Measurements from ENCODE around the gene RAP2A. TPM values are rescaled to one million over a fixed set of nuclear protein-coding genes. Genes with fewer than 3 reads are reported as not detected.

RAP2A gene
- total RNA-seq, 1 donor from 2014 or later: 70.9 TPM

DNA sequence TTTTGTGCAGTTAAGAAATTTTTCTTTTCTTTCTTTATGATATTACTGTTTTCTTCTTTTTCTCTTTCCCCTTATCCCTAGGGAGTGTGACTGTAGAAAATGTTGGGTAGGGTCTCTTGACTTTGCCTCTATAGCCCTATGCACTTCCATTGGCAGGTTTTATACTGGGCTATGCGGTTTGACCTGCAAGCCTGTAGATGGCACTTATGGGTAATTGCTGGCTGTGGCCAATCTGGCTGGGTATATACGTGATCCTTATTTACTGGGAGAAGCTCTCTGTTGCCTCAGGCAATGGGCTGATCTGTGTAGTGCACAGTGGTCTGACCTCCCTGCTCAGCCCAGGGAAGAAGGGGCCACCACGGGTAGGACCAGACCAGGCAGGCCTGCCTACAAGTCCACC, 78.8 kb downstream of the RAP2A start:
- Mint-ChIP-seq H3K27ac (no peak overlapping the region), H3K4me1 (no peaks in the 10 kb centered on the region), H3K4me3 (no peak overlapping the region), H3K27me3 (ENCODE audit: insufficient read depth, low read depth) (peaks cover 2% of the 10 kb centered on the region), H3K36me3 (no peaks in the 10 kb centered on the region), H3K9me3 (peaks cover 28% of the 10 kb centered on the region)
- no peaks in the 10 kb centered on the region for H4K20me1 ChIP-seq (ENCODE audit: low read depth)
- no peaks in the 10 kb centered on the region for H3K79me2 ChIP-seq (ENCODE audit: low read depth)
- H3K9me3 ChIP-seq (ENCODE audit: low read depth): no peaks in the 10 kb centered on the region
- no peaks in the 10 kb centered on the region for H3K27me3 ChIP-seq
- H3K36me3 ChIP-seq: no peaks in the 10 kb centered on the region
- no peak for DNase-seq (ENCODE audit: low spot score)
- TF ChIP-seq, protein P1, sequence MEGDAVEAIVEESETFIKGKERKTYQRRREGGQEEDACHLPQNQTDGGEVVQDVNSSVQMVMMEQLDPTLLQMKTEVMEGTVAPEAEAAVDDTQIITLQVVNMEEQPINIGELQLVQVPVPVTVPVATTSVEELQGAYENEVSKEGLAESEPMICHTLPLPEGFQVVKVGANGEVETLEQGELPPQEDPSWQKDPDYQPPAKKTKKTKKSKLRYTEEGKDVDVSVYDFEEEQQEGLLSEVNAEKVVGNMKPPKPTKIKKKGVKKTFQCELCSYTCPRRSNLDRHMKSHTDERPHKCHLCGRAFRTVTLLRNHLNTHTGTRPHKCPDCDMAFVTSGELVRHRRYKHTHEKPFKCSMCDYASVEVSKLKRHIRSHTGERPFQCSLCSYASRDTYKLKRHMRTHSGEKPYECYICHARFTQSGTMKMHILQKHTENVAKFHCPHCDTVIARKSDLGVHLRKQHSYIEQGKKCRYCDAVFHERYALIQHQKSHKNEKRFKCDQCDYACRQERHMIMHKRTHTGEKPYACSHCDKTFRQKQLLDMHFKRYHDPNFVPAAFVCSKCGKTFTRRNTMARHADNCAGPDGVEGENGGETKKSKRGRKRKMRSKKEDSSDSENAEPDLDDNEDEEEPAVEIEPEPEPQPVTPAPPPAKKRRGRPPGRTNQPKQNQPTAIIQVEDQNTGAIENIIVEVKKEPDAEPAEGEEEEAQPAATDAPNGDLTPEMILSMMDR (IDR thresholded peaks at IDR 0.05): no peak
- TF ChIP-seq EZH2 (IDR thresholded peaks at IDR 0.05) (no peak), EZH2phosphoT487 (IDR thresholded peaks at IDR 0.05) (no peak)
- no peak overlapping the region for H3K9ac ChIP-seq
- no peak overlapping the region for H3K27ac ChIP-seq
- no peak overlapping the region for H3K4me3 ChIP-seq
- no peaks in the 10 kb centered on the region for H3K4me1 ChIP-seq
- no peaks in the 10 kb centered on the region for H3F3A ChIP-seq (ENCODE audit: low read depth)
- no peak overlapping the region for H3K4me2 ChIP-seq
- no peak overlapping the region for H2AFZ ChIP-seq (replicated peaks)

DNA sequence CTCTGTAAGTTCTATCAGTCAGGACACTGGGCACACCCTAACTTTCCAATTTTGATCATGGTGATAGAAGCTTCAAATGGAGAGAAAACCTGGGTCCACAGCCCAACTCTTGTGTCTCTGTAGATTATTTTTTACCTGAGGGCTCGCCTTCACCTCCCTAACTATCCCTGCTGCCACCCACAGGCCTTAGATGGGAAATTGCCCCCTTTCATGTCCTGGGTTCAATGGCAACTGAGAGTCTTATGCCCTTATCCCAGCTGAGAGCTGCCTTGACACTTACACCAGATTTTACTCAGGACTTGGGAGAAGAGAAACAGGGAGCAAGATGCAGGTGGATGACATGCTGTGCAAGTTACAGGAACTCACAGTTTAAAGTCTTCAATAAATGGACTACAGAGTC, 81.7 kb downstream of the RAP2A start:
- Histone ChIP-seq H3K9me3 (ENCODE audit: low read depth) (no peaks in the 10 kb centered on the region), H3K27me3 (no peaks in the 10 kb centered on the region), H3K36me3 (no peaks in the 10 kb centered on the region), H3K27ac (no peak overlapping the region), H3K79me2 (ENCODE audit: low read depth) (no peaks in the 10 kb centered on the region), H3K4me2 (no peak overlapping the region), H3K4me3 (no peak overlapping the region), H3K9ac (no peak overlapping the region), H2AFZ (replicated peaks) (no peak overlapping the region), H4K20me1 (ENCODE audit: low read depth) (no peaks in the 10 kb centered on the region), H3K4me1 (no peaks in the 10 kb centered on the region), H3F3A (ENCODE audit: low read depth) (no peaks in the 10 kb centered on the region)
- no peak for DNase-seq (ENCODE audit: low spot score)
- Mint-ChIP-seq H3K36me3 (no peaks in the 10 kb centered on the region), H3K9me3 (peaks cover 28% of the 10 kb centered on the region), H3K4me3 (no peak overlapping the region), H3K4me1 (no peaks in the 10 kb centered on the region), H3K27ac (no peak overlapping the region), H3K27me3 (ENCODE audit: insufficient read depth, low read depth) (peaks cover 5% of the 10 kb centered on the region)
- TF ChIP-seq, protein P1 (IDR thresholded peaks at IDR 0.05): no peak
- TF ChIP-seq EZH2 (IDR thresholded peaks at IDR 0.05) (no peak), EZH2phosphoT487 (IDR thresholded peaks at IDR 0.05) (no peak)

DNA sequence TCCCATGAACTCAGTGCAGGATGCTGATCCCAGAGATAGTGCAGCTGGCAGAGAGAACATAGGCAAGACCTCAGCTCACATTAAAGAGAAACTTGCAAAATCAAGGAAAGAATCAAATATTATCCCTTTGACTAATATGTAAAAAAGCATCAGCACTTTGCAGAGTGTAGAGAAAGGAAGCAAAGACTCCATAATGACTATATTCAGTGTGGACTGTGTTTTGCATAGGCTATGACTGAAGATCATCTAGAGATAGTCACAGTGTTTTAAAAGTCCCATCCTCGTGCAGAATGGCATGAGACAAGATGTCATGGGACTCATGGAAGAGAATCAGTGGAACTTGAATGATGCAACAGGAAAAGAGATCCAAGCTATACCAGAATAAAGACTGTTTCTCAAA, 84.0 kb downstream of the RAP2A start:
- Histone ChIP-seq H3K36me3 (no peaks in the 10 kb centered on the region), H3K4me2 (no peak overlapping the region), H3K9me3 (ENCODE audit: low read depth) (no peaks in the 10 kb centered on the region), H3K27me3 (no peaks in the 10 kb centered on the region), H2AFZ (replicated peaks) (no peak overlapping the region), H3K79me2 (ENCODE audit: low read depth) (no peaks in the 10 kb centered on the region), H3K4me3 (no peak overlapping the region), H3K4me1 (no peaks in the 10 kb centered on the region), H3K9ac (no peak overlapping the region), H3F3A (ENCODE audit: low read depth) (no peaks in the 10 kb centered on the region), H4K20me1 (ENCODE audit: low read depth) (no peaks in the 10 kb centered on the region), H3K27ac (no peak overlapping the region)
- H3K27me3 Mint-ChIP-seq (ENCODE audit: insufficient read depth, low read depth): peaks cover 3% of the 10 kb centered on the region
- H3K9me3 Mint-ChIP-seq: peaks cover 9% of the 10 kb centered on the region
- no peaks in the 10 kb centered on the region for H3K36me3 Mint-ChIP-seq
- H3K4me3 Mint-ChIP-seq: no peak overlapping the region
- no peak for TF ChIP-seq EZH2phosphoT487 (IDR thresholded peaks at IDR 0.05)
- TF ChIP-seq, protein P1 (IDR thresholded peaks at IDR 0.05): no peak
- no peak overlapping the region for H3K27ac Mint-ChIP-seq
- no peak for DNase-seq (ENCODE audit: low spot score)
- H3K4me1 Mint-ChIP-seq: peaks cover 6% of the 10 kb centered on the region

Small RNA genes lying within 50 kb of the gene (small RNA-seq; reads per million reads assigned to genes)
- gene AL442067.1: not detected

Other genes starting within 250 kb of the RAP2A start
- 19.6 and 25.0 TPM in 2 replicates for gene MBNL2, start 211.8 kb upstream of the RAP2A start, total RNA-seq (ENCODE audit: low replicate concordance)

Measured in neural progenitor cell (in vitro differentiated cells).